ENCODE measurements around the gene PRKN.

- TF ChIP-seq POLR2A (IDR thresholded peaks at IDR 0.05; ENCODE audit: extremely low read depth, insufficient read length) (no peak), CTCF (IDR thresholded peaks at IDR 0.05; ENCODE audit: low read depth, low read length) (no peak)
Measured at GRCh38 chr6:161424421-161424820, 1303.1 kb downstream of the PRKN start.
